Fibroblast of skin of right biceps (primary cell): ENCODE data around the gene NISCH.

ENCODE experiments used
- DNase-seq: peaks from one replicate; pipeline ENCODE4 v3.0.0-alpha.2; 2013

Gene NISCH

GRCh38 chr3:52493232-52494017, 38.0 kb downstream of the NISCH start:
- no peak for DNase-seq

- DNase-seq: no peak
Measured at GRCh38 chr3:52494445-52494844, 39.0 kb downstream of the NISCH start.

GRCh38 chr3:52494886-52495495, 39.6 kb downstream of the NISCH start, which contains the start of gene STAB1:
Gene STAB1 (plus strand): TSS chr3:52495338. CDS start chr3:52495414, 76 bp downstream.
- DNase-seq: no peak

DNA sequence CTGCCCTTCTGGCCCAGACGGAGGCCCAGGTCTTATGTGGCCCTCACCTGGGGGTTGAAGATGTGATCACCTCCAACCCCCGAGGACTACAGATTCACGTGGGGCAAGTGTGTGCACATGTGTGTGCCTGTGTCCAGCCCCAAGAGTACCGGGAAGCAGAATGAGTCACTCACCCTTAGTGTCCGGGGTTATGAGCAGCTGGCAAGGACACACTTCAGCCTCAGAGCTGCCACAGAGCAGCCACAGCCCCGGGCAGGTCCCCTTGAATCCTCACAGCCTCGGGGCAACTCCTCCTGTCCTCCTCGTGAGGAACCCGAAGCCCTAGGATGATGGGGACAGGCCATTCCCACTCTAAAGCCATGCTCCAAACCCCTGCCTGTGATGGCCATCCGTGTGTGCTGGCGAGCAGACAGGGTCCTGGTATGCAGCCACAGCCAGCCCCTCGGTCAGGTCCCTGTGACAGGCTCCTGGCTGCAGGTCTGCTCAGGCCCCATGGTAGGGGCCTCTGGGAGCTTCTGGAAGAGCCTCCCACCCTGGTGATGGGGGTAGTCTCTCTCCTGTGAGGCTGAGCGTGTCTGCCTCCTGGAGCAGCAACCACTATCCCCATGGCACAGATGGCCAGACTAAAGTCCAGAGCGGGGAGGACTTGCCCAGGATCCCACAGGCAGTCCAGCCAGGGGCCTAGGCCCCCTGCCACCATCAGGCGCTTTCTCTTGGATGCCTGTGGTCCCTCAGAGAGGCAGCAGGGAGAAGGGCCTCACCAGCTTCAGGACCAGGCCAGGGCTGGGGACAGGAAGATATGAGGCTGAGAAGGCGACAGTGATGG, 40.6 kb downstream of the NISCH start:
- no peak for DNase-seq

DNA sequence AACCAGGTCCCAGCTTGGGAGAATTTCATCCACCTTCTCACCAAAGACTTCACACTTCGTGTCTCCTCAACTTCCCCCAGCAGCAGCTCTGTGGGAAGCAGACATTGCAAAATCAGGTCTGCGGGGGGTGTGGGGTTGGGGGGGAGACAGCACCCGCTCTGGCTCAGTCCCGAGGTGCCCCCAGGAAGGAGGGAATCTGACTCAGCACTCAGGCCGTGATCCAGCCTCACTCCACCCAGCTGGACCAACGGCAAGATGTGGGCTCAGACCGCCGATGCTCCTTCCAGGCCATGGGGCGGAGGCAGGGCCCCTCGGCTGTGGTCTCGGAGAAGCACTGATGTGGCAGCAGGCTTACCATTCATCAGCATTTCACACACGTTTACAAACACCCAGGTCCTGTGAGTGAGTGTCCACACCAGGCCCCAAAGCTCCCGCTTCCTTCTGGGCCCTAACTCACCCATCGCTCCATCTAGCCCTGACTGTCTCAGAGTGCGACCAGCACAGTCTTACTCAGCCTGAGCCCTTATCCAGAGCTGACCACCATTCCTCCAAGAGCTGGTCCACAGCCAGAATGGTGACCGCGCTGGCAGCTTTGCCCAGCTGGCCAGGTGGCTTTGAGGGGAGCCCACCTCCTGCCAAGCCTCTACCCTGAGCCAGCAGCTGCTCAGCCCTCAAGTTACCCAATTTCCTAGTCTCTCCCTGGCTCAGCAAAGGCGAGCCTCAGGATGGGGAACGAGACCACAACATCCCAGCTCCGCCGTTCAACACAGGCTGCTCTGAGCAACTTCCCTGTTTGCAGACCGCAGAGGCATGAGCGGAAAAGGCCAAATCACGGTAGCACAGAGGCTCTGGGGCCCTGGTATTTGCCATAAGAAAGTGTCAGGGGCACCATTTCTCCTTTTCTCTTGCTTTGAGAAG, 43.0 kb downstream of the NISCH start:
- DNase-seq: peak; percentile 22

GRCh38 chr3:52501046-52501445, 45.6 kb downstream of the NISCH start:
- DNase-seq: no peak

DNA sequence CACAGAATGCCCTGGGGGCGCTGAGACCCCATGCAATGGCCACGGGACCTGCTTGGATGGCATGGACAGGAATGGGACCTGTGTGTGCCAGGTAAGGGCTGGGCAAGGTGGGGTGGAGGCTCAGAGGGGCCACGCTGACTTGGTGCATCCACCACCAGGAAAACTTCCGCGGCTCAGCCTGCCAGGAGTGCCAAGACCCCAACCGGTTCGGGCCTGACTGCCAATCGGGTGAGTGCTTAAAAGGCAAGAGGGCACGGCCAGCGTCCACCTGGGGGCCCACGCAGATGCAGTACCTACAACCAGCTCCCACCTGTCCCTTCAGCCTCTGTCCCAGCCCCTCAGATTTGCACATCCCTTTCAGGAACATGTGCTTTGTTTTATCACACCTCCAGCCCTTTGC, 46.6 kb downstream of the NISCH start:
- DNase-seq: no peak

- DNase-seq: no peak
Measured at GRCh38 chr3:52502808-52503350, 47.5 kb downstream of the NISCH start.

DNA sequence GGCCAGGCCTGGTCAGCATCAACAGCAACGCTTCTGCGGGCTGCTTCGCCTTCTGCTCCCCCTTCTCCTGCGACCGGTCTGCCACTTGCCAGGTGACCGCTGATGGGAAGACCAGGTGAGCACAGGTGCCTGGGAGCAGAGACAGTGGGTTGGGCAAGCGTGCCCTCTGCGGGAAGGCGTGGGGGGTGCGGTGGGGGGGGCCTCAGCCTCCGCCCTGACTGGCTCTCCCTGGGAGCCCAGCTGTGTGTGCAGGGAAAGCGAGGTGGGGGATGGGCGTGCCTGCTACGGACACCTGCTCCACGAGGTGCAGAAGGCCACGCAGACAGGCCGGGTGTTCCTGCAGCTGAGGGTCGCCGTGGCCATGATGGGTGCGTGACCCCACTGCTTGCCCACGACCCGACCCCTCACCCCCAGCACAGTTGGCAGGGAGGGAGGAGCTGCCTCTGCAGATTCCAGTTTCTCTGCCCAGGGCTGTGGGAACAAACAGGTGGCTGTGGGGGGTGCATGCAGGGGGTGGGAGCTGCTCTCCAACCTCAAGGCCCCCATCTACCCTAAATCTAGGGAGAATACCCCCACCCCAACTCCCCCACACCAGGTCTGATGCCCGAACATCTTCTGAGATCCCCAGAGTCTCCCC, 48.5 kb downstream of the NISCH start:
- DNase-seq: no peak

DNA sequence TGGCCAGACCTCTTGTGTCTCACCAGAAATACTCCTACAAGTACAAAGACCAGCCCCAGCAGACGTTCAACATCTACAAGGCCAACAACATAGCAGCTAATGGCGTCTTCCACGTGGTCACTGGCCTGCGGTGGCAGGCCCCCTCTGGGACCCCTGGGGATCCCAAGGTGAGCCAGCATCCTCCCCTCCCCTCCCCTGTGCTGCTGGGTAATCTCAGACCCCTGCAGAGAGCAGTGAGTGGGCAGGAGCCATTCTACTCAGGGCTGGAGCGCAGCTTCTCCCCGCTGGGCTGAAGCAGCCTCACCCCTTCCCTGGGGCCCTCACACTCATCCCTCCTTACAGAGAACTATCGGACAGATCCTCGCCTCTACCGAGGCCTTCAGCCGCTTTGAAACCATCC, 49.6 kb downstream of the NISCH start:
- no peak for DNase-seq

- DNase-seq: no peak
Measured at GRCh38 chr3:52506266-52506966, 51.0 kb downstream of the NISCH start.

DNA sequence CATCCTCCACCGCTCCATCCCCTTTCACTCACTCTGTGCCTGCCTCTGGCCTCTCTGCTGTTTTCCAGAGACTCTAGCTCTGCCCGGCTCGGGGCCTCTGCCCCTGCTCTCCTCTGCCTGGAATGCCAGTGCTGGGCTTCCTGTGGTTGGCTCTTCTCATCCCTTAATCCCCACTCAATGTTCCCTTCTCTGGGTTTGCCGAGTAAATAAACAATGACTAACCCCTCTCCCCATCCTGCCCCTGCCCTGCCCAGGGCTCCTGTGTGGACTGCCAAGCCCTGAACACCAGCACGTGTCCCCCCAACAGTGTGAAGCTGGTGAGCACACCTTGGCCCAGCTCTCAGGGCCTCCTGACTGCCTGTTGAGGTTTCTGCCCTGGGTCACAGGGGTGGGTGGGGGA, 52.0 kb downstream of the NISCH start:
- DNase-seq: peak; percentile 28

- no peak for DNase-seq
Measured at GRCh38 chr3:52509753-52510328, 54.4 kb downstream of the NISCH start.

GRCh38 chr3:52511509-52511908, 56.1 kb downstream of the NISCH start:
- no peak for DNase-seq

- DNase-seq: no peak
Measured at GRCh38 chr3:52512105-52512504, 56.7 kb downstream of the NISCH start.

DNA sequence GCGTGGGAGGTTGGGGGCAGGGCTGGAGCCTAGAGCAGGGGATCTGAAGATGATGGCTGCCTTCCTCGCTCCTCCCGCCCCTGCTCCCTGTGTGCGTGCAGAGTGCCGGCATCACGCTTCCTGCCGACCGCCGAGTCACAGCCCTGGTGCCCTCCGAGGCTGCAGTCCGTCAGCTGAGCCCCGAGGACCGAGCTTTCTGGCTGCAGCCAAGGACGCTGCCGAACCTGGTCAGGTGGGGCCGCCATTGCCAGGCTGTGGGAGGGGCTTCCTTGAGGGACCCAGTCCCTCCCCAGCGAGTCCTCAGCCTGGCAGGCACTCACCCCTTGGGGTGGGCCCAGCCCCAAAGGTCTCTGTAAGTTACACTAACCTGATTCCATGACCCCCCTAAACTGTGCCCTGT, 57.3 kb downstream of the NISCH start:
- DNase-seq: no peak

DNA sequence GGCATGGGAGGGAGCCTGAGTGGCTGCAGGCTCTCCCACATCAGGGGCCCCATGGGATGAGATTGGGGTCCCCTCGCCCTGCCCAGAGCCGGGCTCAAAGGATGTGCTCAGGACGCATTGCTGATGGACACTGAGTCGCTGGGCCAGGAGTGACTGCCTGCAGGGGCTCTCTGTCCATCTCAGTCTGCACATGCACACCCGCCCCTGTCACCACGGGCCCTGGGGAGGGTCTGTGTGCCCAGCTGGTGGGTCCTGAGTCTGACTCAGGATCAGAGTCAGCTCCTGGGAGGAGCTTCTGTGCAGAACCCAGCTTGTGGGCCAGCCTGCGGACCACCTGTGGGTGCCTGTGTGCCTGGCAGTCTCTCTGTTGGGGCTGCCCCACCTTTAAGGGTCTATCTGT, 57.9 kb downstream of the NISCH start:
- DNase-seq: no peak

- DNase-seq: no peak
Measured at GRCh38 chr3:52514576-52514975, 59.2 kb downstream of the NISCH start.

- no peak for DNase-seq
Measured at GRCh38 chr3:52515192-52515591, 59.8 kb downstream of the NISCH start.

DNA sequence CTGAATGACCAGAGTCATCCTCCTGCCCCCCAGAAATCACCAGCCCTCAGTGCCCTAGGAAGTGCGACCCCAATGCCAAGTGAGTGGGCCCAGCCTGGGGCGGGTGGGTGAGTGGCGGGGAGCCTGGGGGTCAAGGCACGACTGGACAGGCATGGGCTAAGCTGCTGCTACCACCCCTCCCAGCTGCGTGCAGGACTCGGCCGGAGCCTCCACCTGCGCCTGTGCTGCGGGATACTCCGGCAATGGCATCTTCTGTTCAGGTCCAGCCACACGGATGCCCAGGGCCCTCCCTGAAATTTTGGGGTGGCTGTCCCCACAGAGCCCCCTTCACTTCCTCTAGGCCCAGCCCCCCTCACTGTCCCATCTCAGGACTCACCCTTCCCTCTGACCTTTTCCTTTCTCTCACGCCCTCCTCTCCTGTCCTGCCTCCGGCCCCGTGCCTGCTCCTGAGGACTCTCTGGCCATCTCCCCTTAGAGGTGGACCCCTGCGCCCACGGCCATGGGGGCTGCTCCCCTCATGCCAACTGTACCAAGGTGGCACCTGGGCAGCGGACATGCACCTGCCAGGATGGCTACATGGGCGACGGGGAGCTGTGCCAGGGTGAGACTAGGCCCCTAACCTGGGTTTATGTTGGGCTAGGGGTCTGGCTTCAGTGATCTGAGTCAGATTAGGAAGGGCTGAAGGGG, 61.2 kb downstream of the NISCH start:
- no peak for DNase-seq
